Sigmoid colon (tissue), 4 donors: Measurements from ENCODE around the gene RPH3AL.

ENCODE experiments used
- CTCF ChIP-seq, 4 experiments: fragments of 450-650 bp in 3 of 4; fragments of 200-600 bp in 1 of 4; IDR thresholded peaks; one replicate each; pipeline ENCODE4 v1.5.1; 2016 to 2019; ENCODE audit warnings: antibody characterized with exemption in 4 of 4, mild to moderate bottlenecking in 3 of 4, moderate library complexity in 2 of 4
- EP300 ChIP-seq, 4 donors: sonication (generic); formaldehyde crosslinking; IDR thresholded peaks; one replicate each; pipeline ENCODE4 v1.6.1; 2017; ENCODE audit warnings: antibody characterized with exemption in 4 of 4
- POLR2A ChIP-seq, 2 donors: fragments of 450-650 bp; IDR thresholded peaks; one replicate each; pipeline ENCODE4 v1.6.1; 2016; ENCODE audit warnings: antibody characterized with exemption in 2 of 2, mild to moderate bottlenecking in 2 of 2, moderate library complexity in 2 of 2
- POLR2AphosphoS5 ChIP-seq, 4 donors: sonication (generic); formaldehyde crosslinking; IDR thresholded peaks; one replicate each; pipeline ENCODE4 v1.6.1; 2017; ENCODE audit warnings: antibody characterized with exemption in 4 of 4

DNA sequence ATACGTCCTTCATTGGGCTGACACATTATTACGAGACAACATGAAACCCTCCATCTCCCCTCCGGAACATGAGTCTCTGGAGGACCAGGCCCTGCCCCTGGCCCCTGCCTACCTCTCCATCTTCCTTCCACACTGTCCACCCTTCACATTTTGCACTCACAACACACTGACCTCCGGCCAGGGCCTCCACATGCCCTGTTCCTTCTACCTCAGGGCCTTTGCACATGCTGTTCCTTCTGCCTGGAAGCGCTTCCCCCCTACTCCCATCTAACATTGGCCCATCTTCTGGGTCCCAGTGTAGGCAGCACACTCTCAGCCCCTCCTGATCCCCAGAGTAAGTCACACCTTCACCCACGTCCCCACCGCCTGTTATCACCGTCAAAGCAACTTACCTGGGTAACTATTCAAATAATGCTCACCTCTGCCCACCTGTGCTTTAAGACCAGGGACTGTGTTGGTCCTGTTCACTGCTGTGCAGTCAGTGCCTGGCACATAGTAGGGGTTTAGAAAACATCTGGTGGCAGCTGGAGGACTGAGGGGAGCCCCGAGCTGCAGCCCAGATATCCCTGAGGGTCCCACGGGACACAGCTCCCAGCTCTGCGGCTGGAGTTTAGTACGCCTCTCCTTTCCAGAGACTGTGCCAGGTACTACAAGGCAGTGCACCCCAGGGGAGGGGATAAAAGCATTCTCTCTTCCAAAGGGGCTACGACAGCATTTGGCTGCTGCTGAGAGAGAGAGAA is 27.2 kb downstream of the RPH3AL start:
- TF ChIP-seq CTCF (IDR thresholded peaks at IDR 0.05): no peak
- no peak for TF ChIP-seq POLR2AphosphoS5 (IDR thresholded peaks at IDR 0.05)
- no peak for TF ChIP-seq POLR2A (IDR thresholded peaks at IDR 0.05)
- TF ChIP-seq EP300 (IDR thresholded peaks at IDR 0.05): no peak
